ENCODE data around the gene RAB12.

Gene RAB12, protein sequence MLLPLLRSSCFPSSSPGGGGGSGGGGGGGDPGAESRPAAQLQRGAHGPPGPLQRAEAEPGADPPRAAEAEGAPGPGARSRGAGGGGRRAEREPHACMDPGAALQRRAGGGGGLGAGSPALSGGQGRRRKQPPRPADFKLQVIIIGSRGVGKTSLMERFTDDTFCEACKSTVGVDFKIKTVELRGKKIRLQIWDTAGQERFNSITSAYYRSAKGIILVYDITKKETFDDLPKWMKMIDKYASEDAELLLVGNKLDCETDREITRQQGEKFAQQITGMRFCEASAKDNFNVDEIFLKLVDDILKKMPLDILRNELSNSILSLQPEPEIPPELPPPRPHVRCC

DNA sequence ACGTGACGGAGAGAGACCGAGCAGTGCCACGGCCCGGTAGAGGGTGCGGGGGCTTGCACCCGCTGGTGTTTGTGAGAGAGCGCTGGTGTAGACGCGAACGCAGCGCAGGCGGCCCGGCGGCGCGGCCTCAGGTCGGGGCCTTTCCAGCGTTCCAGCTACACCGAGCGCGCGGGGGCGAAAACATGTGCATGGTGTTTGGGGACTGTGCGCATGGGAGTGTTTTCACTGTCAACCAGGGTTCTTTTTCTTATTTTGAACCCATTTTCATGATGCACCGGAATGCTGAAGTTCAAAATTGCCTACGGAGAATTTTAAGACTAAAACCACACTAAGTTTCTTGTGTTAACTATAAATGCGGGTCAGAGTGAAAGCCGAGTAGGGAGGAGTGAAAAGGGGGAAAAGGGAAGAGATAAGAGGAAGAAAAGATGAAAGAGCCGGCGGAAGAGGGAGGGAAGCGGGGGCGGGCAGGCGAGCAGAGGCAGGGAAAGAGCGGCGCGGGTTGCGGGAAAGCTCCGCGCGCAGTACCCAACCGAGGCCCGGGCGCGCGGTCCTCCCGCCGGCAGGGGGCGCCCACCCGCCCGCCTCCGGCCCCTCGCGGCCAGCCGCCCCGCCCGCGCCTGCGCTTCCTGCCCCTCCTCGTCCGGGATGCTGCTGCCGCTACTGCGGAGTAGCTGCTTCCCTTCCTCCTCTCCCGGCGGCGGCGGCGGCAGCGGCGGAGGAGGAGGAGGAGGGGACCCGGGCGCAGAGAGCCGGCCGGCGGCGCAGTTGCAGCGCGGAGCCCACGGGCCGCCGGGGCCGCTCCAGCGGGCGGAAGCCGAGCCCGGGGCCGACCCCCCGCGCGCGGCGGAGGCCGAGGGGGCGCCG lies at the start of gene RAB12:
Gene RAB12, plus strand, starts transcription at position 643 of the 864 bp plus-strand sequence. Its CDS starts 3 bp downstream, at position 646.
- POLR2A ChIA-PET = interaction anchor here (0.6 to 1.0 kb wide), 2 partner anchors 98 to 391 kb away, joined by 3 read pairs; no protein-coding TSS in a partner anchor
- H3K9me3 ChIP-seq (ENCODE audit: control insufficient read depth, insufficient read depth, low read depth, low read length) = no peaks in the 10 kb centered on the region
- peak within 1 kb of the TSS; percentile 77 for H3K27ac ChIP-seq (ENCODE audit: extremely low read depth, low read depth, low read length)
- H3K4me1 ChIP-seq (ENCODE audit: control insufficient read depth, insufficient read depth, low read length) = peaks cover 8% of the 10 kb centered on the region
- peaks cover 0 to 10% of the 10 kb centered on the region in 2 experiments; a peak in 1 of 3 replicates for H3K36me3 ChIP-seq (ENCODE audit: control insufficient read depth in 2 of 2, insufficient read depth in 1 of 2, low read length in 2 of 2)
- H3K4me3 ChIP-seq (ENCODE audit: low read depth, low read length) = peak within 1 kb of the TSS; percentile 63
- CTCF ChIA-PET = interaction anchor here (0.6 to 1.5 kb wide), 10 partner anchors 9 to 1039 kb away, joined by 3 to 15 read pairs (median 4); no protein-coding TSS in a partner anchor
- TF ChIP-seq ZBTB11 (tag by site-specific recombination; conservative IDR thresholded peaks at IDR 0.05; ENCODE audit: low read depth) (peak; percentile 52), ZNF560 (tag by site-specific recombination; IDR thresholded peaks at IDR 0.05; ENCODE audit: borderline replicate concordance) (peak; percentile 12; the same call in 1 of the 2 replicates), EGR2 (tag by site-specific recombination; IDR thresholded peaks at IDR 0.05; ENCODE audit: low read depth) (peak; percentile 77), ZNF639 (tag by site-specific recombination; IDR thresholded peaks at IDR 0.05) (no peak), TCF7L2 (IDR thresholded peaks at IDR 0.05; ENCODE audit: borderline replicate concordance, low read depth, low read length) (peak; percentile 89; the same call in 1 of the 2 replicates), IKZF3 (tag by site-specific recombination; IDR thresholded peaks at IDR 0.05) (peak; percentile 51; the same call in 1 of the 2 replicates), ZXDB (tag by site-specific recombination; IDR thresholded peaks at IDR 0.05) (no peak), ZNF610 (tag by site-specific recombination; IDR thresholded peaks at IDR 0.05; ENCODE audit: borderline replicate concordance) (peak; percentile 95), ZFHX2 (tag by site-specific recombination; conservative IDR thresholded peaks at IDR 0.05) (peak; percentile 87), ZNF214 (tag by site-specific recombination; IDR thresholded peaks at IDR 0.05; ENCODE audit: borderline replicate concordance) (no peak), ZNF704 (tag by site-specific recombination; IDR thresholded peaks at IDR 0.05) (no peak), ZNF660 (tag by site-specific recombination; IDR thresholded peaks at IDR 0.05) (peak; percentile 31; the same call in 1 of the 2 replicates), ZNF600 (tag by site-specific recombination; IDR thresholded peaks at IDR 0.05) (no peak), ZNF398 (tag by site-specific recombination; IDR thresholded peaks at IDR 0.05) (peak; percentile 86)
- TF ChIP-seq, protein P1, sequence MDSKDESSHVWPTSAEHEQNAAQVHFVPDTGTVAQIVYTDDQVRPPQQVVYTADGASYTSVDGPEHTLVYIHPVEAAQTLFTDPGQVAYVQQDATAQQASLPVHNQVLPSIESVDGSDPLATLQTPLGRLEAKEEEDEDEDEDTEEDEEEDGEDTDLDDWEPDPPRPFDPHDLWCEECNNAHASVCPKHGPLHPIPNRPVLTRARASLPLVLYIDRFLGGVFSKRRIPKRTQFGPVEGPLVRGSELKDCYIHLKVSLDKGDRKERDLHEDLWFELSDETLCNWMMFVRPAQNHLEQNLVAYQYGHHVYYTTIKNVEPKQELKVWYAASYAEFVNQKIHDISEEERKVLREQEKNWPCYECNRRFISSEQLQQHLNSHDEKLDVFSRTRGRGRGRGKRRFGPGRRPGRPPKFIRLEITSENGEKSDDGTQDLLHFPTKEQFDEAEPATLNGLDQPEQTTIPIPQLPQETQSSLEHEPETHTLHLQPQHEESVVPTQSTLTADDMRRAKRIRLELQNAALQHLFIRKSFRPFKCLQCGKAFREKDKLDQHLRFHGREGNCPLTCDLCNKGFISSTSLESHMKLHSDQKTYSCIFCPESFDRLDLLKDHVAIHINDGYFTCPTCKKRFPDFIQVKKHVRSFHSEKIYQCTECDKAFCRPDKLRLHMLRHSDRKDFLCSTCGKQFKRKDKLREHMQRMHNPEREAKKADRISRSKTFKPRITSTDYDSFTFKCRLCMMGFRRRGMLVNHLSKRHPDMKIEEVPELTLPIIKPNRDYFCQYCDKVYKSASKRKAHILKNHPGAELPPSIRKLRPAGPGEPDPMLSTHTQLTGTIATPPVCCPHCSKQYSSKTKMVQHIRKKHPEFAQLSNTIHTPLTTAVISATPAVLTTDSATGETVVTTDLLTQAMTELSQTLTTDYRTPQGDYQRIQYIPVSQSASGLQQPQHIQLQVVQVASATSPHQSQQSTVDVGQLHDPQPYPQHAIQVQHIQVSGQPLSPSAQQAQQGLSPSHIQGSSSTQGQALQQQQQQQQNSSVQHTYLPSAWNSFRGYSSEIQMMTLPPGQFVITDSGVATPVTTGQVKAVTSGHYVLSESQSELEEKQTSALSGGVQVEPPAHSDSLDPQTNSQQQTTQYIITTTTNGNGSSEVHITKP (tag by site-specific recombination; IDR thresholded peaks at IDR 0.05) = no peak
- TF ChIP-seq, protein P2, sequence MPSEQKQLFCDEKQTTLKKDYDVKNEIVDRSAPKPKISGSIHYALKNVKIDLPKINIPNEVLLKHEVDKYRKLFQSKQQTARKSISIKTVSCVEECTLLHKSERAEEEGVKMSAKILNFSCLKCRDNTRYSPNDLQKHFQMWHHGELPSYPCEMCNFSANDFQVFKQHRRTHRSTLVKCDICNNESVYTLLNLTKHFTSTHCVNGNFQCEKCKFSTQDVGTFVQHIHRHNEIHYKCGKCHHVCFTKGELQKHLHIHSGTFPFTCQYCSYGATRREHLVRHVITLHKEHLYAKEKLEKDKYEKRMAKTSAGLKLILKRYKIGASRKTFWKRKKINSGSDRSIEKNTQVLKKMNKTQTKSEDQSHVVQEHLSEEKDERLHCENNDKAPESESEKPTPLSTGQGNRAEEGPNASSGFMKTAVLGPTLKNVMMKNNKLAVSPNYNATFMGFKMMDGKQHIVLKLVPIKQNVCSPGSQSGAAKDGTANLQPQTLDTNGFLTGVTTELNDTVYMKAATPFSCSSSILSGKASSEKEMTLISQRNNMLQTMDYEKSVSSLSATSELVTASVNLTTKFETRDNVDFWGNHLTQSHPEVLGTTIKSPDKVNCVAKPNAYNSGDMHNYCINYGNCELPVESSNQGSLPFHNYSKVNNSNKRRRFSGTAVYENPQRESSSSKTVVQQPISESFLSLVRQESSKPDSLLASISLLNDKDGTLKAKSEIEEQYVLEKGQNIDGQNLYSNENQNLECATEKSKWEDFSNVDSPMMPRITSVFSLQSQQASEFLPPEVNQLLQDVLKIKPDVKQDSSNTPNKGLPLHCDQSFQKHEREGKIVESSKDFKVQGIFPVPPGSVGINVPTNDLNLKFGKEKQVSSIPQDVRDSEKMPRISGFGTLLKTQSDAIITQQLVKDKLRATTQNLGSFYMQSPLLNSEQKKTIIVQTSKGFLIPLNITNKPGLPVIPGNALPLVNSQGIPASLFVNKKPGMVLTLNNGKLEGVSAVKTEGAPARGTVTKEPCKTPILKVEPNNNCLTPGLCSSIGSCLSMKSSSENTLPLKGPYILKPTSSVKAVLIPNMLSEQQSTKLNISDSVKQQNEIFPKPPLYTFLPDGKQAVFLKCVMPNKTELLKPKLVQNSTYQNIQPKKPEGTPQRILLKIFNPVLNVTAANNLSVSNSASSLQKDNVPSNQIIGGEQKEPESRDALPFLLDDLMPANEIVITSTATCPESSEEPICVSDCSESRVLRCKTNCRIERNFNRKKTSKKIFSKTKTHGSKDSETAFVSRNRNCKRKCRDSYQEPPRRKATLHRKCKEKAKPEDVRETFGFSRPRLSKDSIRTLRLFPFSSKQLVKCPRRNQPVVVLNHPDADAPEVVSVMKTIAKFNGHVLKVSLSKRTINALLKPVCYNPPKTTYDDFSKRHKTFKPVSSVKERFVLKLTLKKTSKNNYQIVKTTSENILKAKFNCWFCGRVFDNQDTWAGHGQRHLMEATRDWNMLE (tag by site-specific recombination; conservative IDR thresholded peaks at IDR 0.05; ENCODE audit: low read depth) = 0 out of 2 replicates have a peak, but pooled peaks have one; percentile 32
